HG03439 (cell line): Measurements from ENCODE around the gene SETD7.

Experiments used
- ATAC-seq: cut with Tn5 transposase; IDR thresholded peaks from one replicate; pipeline ENCODE4 v1.9.1; 2021; ENCODE audit warnings: mild to moderate bottlenecking, moderate library complexity; ENCODE audit not compliant: unreplicated experiment

Gene SETD7

DNA sequence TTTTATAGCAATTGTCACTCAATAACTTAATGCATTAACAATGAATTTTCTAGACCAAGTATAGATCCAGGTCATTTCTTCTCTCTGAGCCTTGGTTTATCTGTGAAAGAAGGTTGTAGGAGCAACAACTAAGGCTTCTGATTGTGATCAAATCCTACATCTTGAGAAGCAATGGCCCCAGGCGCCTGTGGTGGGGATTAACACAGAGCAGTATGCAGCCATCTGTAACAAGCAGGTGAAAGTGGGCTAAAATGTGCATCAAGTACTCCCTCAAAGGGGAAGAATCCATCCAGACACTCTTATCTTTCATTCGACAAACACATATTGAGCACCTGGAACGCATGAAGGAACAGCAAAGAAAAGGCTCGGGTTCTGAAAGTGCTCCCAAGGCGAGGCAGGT, 19.1 kb upstream of the SETD7 start:
- no peak for ATAC-seq

DNA sequence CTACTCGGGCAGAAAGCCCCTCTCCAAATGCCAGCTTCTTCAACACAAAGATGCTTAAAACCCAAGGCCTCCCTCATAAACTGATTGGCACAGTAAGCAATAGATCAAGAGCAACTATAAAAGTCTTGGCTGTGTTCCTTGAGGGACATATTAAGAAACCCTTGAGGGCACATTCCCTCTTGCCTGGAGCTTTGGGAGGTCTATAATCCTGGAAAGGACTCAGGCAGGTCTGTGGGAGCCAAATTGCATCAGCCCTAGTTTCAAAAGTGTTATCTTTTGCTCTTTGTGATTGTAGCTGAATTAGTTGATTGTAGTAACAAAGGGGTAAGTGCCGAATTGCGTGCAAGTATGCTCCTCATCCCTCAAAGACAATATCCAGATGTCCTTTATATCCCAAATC, 18.6 kb upstream of the SETD7 start:
- no peak for ATAC-seq

DNA sequence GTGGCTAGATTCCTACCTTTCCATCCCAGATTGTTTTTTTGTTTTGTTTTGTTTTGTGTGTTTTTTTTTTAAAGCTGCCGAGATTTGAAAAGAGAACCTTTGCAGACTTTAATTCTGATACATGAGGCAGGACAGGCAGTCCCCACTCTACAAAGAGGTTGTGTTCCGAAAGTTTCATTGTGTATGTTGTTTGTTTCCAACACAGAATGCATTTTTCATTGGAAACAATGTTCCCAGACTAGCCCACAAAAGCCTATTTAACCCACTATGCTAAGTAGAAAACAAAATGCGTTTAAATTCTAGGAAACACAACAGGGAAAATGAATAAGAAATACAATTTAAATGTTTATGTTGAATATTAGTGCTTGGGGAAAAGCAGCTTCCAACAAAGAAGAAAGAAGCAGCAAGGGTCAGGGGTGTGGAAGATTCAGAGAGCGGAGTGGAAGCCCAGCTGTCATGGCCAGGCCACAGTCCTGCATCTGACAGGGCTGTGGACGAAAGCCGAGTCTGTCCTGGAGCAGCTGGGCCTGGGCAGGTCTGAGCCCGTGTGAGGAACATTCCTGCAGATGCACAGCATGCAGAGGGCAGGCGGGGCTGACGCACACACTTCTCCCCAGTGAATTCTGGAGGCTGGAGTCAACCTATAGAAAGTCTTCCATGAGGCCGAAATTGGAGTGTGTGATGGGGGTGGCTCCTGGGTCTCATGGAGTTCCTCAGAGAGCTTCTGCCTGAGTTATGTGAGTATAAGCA, 12.4 kb upstream of the SETD7 start:
- ATAC-seq, result no peak

DNA sequence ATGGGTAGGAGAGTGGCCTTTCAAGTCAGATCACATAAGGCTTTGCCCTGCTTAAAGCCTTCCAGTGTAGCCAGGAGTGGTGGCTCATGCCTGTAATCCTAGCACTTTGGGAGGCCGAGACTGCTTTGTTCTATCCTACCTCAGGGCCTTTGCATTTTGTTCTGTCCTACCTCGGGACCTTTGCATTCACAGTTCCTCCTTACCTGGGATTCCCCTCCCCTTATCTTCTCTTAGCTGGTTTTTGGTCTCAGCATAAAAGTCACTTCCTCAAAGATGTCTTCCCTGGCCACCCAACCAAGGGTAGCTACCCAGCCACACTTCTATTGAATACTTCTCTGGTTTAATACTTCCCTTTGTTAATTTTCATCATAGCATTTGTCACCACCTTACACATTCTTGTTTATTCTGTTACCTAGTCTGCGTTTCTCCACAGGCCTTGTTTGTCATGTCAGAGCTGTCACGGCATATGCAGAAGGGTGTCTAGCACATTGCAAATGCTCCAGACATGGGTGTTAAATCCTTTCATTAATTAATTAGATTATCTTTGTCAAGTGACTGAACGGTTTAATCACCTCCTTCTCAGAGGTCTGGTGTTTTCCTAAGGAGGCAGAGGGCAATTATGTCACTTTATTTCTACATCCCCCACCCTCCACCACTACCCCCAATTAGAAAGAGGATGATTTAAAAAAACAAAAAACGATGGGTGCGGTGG, 11.3 kb upstream of the SETD7 start:
- no peak for ATAC-seq

DNA sequence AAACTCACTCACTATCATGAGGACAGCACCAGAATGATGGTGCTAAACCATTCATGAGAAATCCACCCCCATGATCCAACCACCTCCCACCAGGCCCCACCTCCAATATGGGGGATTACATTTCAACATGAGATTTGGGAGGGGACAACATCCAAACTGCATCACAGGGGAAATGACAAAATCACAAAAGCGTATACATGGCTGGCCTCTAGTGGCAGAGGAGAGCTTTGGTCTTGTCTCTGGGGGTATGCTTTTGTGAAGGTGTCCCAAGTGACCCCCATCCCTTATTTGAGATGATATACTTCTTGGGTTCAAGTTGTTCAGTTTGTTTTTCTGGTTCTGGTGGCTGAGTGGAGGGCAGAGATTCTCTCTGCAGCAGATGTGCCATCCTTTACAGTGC, 8.5 kb upstream of the SETD7 start:
- ATAC-seq, result no peak

DNA sequence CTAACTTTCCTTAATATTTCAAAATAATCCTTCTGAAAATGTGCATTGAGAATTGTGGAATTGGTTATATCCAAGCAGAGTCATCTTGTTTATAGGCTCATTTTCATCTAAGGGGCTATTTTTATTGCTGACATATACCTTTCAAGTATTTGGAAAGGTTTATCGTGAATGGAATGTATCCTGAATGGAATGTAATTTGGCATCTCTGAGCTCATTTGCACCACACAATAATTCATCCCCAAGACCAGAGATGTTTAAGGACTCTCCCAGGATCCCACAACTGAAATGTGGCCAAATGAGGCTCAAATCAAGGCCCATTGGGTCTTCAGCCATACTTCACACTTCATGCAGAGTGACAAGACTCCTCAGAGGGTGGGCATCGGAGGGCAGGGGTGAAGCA, 7.5 kb upstream of the SETD7 start:
- ATAC-seq, result no peak

DNA sequence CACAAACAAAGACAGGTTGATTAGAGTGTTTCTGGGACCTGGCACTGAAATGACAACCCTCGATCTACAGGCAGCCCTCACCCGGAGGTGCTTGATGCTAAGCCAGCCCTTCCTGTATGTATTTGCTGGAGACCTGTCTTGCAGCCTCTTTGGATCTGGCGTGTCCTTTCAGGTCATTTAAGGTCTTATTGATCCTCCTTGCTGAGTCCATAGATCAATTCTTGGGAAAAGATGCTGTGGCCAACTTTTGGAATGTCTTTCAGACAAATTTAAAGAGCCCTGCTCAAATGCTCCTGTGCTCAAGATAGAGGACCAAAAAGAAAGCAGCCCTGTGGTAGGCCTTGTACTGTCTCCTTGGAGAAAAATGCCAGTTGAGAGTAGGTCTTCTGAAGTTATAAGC, 6.8 kb upstream of the SETD7 start:
- no peak for ATAC-seq

DNA sequence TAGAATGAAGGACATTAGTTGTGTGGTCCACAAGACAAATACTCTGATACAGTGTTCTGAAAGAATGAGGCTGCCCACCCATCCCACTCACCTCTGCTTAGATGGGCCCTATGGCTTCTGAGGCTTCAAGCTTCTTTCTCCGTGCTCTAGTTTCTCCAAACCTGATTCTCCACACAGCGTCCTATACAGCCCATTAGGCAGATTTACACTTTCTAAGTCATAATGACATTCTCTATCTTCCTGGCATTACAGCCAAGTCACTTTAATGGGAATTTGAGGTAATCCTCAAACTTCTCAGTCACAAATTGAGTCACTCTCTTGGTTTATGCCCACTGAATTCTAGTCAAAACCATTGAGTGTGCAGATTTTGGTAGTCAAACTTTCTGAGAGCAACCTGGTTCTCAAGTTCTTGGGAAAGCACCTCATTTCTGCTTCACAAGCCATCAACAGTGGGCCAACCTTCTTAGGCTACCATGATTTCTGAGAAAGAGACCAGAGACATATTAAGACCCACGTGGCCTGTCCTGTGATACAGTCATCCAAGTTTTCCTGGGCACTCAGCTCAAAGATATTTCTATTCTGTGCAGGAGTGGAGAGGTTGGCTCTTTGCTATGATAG, 6.2 kb upstream of the SETD7 start:
- ATAC-seq, result no peak

DNA sequence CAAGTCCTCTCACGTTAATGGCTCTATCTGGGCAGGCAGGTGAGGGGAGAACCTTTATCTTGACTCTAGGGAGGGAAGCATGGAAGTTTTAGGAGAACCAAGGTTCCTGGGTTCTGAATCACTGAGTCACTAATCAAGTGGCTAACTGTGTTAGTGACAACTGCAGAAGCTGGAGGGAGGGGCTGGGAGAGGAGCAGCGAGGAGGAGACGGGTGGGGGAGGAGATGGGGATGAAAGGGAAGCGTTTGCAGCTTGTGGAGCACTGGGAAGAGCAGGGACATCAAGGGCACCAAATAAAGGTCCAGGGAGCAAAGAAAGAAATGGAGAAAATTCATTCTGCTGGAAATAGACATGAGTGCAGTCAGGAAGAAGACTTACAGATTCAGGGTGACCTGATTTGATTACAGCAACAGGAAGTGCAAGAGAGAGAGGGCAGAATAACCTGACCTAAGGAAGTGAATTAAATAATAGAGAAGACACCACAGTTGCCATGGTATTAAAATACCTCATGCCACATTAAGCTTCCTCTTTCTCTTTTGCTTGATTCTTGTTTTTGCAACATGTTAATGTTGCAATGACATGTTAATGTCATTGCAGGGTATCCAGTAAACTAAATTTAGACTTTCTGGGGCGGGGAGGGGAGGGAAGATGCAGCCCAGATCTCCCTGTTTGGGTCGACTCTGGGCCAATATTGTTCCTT, 4.5 kb upstream of the SETD7 start:
- no peak for ATAC-seq

DNA sequence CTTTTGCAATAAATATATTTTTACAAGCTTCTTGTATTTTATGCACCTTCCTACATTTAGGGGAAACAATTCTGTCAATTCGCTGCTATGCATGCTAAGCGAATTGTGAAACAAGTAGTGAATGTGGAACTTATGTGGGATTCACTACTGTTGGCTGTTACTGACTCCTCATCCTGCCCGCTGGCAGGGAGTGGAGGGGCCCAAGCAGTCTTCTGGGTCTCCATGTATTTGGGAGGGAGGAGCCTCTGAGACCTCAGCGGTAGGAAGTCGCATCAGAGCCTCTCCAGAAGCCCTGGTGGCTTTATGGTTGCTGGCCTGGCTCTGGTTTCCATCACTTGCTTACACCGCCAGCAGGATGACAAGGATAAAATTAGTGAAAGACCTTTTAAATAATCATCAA, 3.7 kb upstream of the SETD7 start:
- ATAC-seq, result no peak

DNA sequence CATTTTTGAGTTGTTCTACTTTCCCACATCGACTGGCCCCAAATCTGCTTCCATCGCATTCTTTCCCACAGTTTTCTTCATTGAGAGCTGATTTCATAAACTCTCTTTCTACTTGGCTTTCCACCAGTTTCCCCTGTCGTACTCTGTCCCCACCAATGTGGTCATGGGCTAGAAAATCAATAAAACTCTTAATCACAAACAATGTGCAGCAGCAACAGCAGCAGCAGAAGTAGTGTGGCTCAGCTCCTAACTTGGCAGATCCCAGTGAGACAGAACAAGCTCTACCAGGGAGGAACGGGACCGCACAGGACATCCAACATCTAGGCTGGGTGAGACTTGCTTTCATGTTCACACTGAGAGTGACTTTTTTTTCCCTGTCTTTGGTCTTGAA, 3.1 kb upstream of the SETD7 start:
- ATAC-seq, result no peak

DNA sequence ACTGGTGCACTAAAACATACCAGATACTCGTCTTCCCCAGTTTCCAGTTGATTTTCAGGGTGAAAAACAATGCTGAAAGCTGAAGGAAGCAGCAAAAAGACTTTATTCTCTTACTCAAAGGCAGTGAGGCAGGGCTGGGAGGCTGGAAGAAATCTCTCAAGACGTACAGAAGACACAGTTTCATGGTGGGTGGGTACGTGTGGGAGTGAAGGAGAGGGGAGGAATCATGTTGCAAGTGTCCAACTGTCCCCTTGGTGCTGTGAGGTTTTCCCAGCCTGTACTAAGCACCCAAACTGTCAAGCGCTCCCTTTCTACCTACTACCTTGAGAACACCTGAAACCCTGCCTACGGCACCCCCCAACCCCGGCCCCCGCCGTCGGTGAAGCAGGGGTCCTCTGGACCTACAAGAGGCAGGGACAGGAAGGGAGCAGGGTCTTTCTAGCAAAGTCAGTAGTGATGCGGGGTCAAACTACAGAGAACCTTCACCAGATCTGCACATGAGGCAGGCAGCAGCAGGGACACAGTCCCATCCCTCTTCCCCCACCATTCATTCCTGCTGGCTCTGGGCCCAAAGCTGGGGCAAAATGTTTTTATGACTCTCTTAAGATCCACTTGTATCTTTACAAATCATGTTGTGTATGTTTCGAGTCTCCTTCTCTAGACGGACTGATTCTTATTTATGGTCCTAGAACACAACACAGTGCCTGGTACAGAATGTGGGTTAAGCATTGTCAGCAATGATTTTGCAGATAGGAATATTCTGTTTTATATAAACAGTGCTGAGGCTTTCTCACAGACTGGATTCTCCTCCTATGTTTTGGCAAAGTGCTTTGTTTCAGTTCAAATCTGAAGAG, 2.4 kb upstream of the SETD7 start:
- no peak for ATAC-seq

DNA sequence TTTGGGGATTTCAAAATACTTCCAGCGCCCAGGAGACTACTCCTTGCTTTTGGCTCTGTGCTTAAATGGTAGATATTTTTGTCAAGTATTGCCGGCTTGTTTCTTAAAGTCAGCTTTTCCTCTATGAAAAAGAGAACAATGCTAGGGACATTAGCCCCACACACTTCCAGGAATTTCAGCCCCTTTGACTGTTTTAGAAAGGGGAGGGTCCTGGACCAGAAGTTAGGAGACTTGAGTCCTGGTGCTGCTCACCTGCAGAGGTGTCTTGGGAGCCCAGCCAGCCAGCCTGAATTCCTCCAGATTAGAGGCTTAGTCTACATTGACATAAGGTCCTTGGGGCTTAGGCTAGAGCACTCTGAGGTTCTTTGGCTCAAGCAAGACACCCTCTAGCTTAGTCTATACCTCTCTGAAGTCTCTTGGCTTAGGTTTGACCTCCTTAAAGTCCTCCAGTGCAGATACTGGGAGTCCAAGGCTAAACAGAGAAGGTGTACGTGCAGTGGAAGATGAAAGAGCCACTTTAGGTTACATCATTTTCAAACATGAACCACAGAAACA, 1.6 kb upstream of the SETD7 start:
- ATAC-seq, result no peak

DNA sequence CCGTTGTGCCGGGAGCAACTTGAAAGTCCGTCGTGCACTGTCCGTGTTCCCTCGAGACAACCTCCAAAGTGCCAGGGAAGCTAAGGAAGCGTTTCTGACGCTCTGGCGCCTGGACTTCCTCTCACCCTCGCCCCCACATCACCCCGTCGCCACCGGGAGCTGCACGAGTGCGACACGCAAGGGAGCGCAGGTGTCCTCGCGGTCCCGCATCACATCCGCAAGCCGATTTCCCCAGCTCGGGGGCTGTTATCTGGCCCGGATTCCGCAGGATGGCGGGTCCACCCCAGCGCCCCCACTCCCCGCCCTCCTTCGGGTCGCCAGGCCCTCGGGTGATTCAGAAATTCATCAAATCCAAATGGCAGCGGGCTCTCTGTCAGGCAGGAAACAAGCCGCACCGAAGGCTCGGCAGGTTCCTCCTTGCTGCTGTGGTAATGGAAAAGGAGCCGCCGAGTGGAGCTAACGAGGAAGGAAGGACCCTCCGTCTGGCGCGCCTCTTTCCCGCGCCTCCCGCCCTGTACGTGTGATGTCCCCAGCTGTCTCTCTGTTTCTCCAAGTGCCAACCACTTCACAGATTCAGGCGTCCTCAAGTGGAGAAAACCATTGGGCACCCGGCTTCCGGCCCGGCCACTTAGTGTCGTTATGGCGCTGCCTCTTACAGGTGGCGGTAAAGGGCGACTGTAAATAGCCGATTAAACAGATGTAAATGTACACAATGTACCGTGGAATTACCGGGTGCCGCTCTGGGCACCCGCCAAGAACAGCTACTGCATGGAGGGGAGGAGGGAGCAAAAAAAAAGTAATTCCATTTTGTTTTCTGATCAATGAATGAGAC, 921 bp upstream of the SETD7 start:
- peak; percentile 35 for ATAC-seq

DNA sequence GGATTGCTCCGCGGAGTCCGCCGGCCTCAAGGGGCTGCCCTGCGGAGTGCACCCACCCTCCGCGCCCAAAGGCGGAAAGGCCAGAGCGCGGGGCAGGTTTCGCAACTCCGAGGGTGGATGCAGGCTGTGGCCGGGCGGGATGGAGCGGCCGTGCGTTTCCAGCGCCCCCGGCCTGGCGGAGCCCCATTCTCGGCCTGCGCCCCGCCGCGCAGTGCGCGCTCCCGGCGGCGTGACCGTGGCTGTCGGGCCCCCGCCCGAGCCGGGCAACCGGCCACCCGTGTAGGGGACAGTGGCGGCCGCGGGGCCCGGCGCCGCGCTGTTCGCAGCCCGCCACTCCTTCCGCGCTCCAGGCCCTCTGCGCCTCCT, 331 bp downstream of the SETD7 start:
- peak; percentile 14 for ATAC-seq

DNA sequence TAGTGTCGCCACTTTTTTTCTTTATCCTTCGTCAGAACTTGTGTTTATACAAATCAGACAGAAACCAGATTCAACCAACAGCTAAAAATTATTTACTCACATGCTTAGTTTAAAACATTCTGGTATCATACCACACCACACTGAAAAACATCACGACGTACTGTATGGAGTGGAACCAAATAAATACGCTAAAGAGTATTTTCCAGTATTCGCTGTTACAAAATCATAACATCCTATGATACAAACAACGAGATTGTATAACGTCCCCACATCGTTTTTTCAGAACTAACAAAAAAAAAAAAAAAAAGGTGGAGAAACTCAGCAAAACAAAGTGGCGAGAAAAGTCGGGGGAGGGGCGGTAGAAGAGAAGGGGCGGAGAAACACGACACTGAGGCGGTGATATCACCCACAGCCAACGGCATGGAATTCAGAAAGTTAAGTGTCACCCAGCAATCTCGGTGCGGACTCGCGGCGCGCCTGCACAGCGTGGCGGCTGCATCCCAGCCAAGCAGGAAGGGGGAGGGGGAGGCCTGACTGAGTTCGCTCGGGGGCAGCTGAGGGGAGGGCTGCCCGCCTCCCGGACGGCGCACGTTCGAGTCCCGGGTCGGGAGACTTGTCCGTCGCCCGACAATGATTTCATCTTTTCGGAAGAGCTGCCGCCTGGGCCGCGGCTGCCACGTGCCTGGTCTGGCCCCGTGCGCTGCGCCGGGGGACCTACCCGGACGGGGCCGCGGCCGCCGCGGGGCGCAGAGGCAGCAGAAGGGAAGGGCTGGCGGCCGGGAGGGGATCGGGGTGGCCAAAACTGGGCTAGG, 920 bp downstream of the SETD7 start:
- peak; percentile 43 for ATAC-seq

DNA sequence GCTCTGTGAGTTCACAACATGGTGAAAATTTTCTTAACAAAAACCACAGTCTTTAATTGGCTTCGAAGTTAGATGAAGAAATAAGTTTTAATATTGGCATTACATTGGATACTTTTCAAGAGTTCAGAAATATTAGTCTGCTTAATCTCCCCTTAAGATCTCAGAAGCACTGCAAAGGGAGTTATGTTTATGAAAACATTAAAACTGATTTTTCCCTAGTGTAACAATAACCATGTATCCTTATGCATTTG, 1.5 kb downstream of the SETD7 start:
- no peak for ATAC-seq

DNA sequence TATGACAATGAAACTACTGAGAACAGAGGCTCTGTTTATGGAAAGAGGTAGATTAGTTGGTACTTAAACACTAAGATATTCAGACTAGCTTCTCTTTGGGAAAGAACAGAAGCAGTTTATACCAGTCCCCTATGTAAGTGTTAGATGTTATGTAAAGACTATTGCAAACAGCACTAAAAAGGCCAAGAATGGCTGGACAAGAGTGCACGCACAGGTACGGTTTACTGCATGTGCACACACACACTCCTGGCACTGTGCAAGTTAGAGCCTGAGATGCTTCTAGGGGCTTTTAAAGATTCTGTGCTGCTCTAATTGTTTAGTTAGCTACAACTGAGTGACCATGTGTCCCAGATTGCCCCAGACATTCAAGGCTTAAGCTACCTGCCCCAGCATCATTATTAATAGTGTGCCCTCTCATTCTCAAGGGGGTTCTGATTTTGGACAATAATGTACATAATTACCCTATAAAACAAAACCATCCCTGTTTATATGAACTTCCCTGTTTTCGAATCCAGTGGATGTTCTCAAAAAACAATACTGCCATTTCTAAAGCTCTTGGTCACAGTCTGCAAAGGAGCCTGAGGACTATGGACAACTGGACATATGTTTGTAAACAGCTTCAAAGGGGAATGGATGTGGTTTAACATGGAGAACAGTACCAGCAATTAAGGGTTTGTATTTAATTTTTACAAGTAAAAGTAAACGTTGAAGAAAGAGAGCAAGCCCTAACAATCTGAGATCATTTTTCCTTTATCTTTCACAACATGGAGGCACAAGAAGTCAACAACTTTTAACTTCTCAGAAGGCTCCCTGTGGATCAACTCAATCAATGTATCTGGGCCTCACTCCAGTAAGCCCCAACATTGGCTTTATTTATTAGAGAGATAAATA, 2.0 kb downstream of the SETD7 start:
- ATAC-seq, result no peak
